GM12891 (cell line): ENCODE data around the gene ITGB4.

Source experiments
- DNase-seq: peaks from one replicate; pipeline ENCODE4 v3.0.0; 2011; ENCODE audit warnings: low spot score; ENCODE audit not compliant: insufficient read length
- FAIRE-seq: peaks from 2 replicates; lab custom pipeline; 2011; peaks lifted over from hg19 to GRCh38; lab: Jason Lieb, UNC
- PAX5 ChIP-seq: IDR thresholded peaks from 2 replicates; pipeline ENCODE4 v1.6.1; 2011; ENCODE audit warnings: low read length, moderate library complexity, mild to moderate bottlenecking; ENCODE audit not compliant: insufficient read depth, severe bottlenecking
- POLR2A ChIP-seq: IDR thresholded peaks from 2 replicates; pipeline ENCODE4 v1.6.1; 2011; ENCODE audit warnings: low read depth, low read length, control low read depth
- POLR2AphosphoS5 ChIP-seq: IDR thresholded peaks from 2 replicates; pipeline ENCODE4 v1.6.1; 2011; ENCODE audit warnings: low read depth, low read length, control low read depth
- POU2F2 ChIP-seq: IDR thresholded peaks from 2 replicates; pipeline ENCODE4 v1.6.1; 2011; ENCODE audit warnings: low read depth, mild to moderate bottlenecking, control low read depth, low read length, moderate library complexity
- SPI1 ChIP-seq: IDR thresholded peaks from 2 replicates; pipeline ENCODE4 v1.6.1; 2011; ENCODE audit warnings: low read depth, low read length, control low read depth
- TAF1 ChIP-seq: IDR thresholded peaks from 2 replicates; pipeline ENCODE4 v1.6.1; 2011; ENCODE audit warnings: low read depth, low read length, control low read depth

Gene ITGB4

DNA sequence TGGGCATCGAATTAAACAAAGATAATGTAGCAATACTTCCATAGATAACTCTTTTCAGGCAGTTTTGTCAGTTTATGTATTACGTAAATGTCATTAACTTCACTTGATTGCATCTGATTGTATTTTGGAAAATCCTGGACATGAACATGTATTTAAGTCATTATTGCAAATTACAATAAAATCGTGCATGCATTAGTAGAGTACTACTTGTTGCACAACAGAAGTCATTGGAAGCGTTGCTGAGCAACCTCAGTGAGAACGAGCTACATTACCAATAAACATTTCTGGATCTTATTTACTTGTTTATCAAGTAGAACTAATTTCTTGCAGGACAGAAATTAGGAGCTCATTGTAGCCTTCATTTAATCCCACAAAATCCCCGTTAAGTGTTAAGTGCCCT lies 70.0 kb downstream of the ITGB4 start:
- no peak for DNase-seq
- no peak for TF ChIP-seq POLR2A
- FAIRE-seq: no peak

DNA sequence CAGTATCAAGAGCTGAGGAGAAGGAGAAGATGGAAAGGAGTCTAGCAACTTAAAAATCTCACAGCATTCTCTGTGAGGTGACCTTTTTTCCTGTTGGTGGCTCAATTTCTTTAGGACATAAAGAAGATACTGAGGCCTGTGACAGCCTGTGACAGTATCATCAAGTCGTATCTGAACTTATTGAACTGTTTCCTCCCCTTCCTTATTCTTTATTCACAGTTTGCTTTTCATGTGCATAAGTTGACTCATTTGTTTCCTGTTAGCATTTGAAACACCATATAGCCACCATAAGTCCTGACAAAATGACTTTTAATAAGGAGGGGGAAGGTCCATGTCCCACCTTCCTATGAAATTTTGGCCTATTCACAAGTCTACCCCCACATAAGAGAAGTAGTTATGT lies 72.2 kb downstream of the ITGB4 start:
- no peak for DNase-seq
- TF ChIP-seq POU2F2 (no peak), TAF1 (no peak), POLR2AphosphoS5 (no peak), PAX5 (no peak), POLR2A (no peak), SPI1 (no peak)
- no peak for FAIRE-seq

DNA sequence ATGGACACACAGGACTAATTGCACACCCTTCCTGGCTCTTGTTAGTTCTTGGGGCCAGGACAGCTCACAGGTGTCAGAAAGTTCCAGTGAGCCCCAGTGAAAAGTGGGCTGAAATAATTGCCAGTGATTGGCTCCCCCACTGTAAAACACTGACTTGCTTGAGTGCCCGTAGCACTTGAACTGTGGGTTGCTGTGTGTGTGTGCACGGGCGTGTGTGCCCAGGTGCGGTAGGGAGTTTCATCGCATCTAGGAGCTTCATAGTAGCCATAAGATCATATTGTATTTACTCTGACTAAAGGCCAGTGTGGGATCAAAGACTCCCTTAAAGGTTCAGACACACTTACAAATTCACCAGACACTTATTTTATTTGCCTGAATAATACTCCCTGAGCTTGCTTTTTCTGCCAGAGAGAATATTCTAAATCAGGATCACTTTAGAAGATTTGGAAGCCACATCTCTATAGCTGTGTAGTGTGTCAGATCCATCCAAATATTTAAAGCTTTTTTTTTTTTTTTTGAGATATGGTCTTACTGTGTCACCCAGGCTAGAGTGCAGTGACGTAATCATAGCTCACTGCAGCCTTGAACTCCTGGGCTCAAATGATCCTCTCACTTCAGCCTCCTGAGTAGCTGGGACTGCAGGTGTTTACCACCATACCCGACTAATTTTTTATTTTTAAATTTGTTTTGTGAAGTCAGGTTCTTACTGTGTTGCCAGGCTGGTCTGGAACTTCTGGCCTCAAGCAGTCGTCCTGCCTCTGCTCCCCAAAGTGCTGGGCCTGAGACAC lies 74.8 kb downstream of the ITGB4 start:
- TF ChIP-seq TAF1 (no peak), PAX5 (no peak), POLR2AphosphoS5 (no peak), SPI1 (no peak), POU2F2 (no peak), POLR2A (no peak)
- FAIRE-seq (no peak), DNase-seq (no peak)

DNA sequence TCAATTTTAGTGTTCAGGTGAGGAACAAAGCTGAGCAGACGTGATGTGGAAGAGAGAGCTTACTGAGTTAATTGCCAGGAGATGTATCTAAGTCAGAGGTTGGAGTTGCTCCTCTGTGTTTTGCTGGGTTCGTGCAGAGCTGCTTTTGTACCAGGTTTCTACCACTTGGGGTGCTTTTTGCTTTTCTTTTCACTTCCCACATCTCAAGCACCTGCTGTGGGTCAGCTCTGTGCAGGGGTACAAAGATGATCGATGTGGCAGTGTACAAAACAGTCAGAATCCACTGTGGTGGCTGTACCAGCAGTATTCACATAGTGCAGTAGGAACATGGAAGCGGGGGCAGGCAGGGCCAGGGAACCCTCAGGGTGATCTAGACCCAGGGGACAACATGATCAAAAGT lies 78.1 kb downstream of the ITGB4 start:
- FAIRE-seq: no peak
- TF ChIP-seq POLR2A: no peak
- TF ChIP-seq SPI1: peak; percentile 71
- no peak for DNase-seq

DNA sequence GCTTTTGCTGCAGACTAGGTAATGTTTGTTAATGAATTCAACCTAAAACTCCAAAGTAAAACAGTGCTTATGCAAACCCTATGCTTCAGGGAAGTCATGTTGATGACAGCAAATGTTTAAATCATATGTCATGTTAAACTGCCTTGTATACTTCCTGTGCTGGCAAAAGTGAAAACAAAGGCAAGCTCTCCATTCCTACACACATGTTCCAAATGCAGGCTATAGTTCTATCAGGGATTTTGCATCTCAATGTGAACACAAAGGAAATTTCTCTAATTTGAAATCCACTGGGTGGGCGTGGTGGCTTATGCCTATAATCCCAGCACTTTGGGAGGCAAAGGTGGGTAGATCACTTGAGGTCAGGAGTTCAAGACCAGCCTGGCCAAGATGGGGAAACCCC lies 82.6 kb downstream of the ITGB4 start:
- no peak for TF ChIP-seq TAF1
- TF ChIP-seq POLR2AphosphoS5: no peak
- no peak for TF ChIP-seq SPI1
- TF ChIP-seq PAX5: no peak
- no peak for TF ChIP-seq POU2F2
- TF ChIP-seq POLR2A: no peak
- DNase-seq: no peak
- FAIRE-seq: no peak

DNA sequence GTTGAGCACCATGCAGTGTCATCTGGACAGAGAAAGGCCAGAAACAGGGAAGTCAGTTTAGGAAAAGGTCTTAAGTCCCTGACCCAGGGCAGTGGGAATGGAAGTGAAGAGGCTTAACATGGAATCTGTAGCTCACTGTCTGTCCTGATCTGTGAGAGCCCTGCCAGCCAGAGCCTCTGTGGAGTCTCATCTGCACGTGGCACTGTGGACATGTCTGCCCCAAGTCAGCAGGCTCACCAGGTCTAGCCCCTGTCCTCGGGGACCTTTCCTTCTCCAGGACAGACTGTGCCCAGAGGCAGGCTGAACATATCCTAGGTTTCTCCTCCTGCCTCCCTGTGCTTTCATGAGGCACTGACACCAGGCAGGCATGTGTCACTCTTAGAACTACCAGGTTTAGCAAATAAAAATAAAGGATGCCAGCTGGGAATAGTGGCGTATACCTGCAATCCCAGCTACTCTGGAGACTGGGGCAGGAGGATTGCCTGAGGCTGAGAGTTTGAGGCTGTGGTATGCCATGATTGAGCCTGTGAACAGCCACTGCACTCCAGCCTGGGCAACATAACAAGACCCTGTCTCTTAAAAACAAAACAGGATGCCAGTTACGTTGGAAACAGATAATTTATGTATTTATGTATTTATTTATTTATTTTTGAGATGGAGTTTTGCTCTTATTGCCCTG lies 85.7 kb downstream of the ITGB4 start:
- FAIRE-seq: no peak
- no peak for TF ChIP-seq PAX5
- TF ChIP-seq SPI1: no peak
- no peak for TF ChIP-seq POU2F2
- TF ChIP-seq TAF1: no peak
- no peak for TF ChIP-seq POLR2AphosphoS5
- no peak for TF ChIP-seq POLR2A
- DNase-seq: no peak
